CD1c-positive myeloid dendritic cell (primary cell): Measurements from ENCODE around the gene EYA2.
"Not testable (repeated sequence)": the region's sequence is repeated elsewhere in the genome, so short reads cannot be mapped to it uniquely, and the experiment has no call there.

Experiments used
- DNase-seq: peaks from one replicate; pipeline ENCODE4 v3.0.0-alpha.2; 2016; ENCODE audit errors: extremely low spot score

The EYA2 gene

GRCh38 chr20:46953596-46953995 is 59.0 kb downstream of the EYA2 start:
- no peak for DNase-seq

GRCh38 chr20:46954490-46955038 is 59.9 kb downstream of the EYA2 start:
- DNase-seq = no peak

DNA sequence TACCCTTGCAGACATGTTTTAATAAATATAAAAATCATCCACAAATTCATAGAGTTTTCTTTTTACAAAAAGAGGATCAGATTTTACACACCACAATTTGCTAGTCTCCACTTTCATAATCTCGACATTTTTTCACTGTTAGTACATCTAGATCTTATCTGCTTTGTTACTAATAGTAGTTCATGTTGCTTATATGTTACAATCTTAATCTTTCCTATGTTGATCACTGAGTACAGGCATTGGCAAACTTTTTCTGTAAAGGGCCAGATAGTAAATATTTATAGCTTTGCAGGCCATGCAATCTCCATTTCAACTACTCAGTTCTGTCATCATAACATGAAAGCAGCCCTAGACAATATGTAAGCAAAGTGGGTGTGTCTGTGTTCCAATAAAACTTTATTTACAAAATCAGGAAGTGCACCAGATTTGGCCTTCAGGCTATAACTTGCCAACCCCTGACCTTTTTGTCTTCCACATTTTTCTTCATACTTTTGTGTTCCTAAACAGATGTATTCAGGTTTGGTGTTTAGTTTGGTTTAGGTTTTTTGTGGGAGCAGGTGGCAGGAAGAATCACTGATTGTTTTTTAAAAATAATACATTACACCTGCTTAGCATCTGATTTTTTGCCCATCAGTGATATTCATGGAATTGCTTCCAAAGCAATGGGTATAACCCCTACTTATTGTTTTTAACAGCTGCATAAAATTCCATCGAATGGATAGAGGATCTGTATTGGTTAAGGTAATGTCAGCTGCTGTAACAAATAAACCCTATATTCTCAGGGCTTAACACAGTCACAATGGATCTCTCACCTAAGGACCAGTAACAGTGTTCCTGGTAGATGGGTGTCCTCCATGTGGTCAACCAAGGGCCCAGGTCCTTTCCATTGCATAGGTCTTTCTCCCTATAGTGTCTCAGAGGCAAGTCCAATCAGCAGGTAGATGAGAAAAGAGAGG is 61.2 kb downstream of the EYA2 start:
- no peak for DNase-seq

- no peak for DNase-seq
Observed at GRCh38 chr20:46959081-46959692, 64.5 kb downstream of the EYA2 start.

GRCh38 chr20:46959821-46960220 is 65.2 kb downstream of the EYA2 start:
- DNase-seq = no peak

- DNase-seq = no peak
Observed at GRCh38 chr20:46960536-46960935, 65.9 kb downstream of the EYA2 start.

DNA sequence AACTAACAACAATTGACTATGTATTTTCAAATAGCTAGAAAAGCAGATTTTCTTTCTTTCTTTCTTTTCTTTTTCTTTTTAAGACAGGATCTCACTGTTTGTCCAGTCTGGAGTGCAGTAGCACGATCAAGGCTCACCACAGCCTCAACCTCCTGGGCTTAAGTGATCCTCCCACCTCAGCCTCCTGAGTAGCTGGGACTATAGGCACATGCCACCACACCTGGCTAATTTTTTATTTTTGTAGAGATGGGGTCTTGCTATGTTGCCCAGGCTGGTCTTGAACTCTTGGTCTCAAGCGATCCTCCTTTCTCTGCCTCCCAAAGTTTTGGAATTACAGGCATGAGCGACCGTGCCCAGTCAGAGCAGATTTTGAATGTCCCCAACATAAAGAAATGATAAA is 67.3 kb downstream of the EYA2 start:
- DNase-seq = not testable (repeated sequence)

GRCh38 chr20:46962452-46963195 is 68.0 kb downstream of the EYA2 start:
- no peak for DNase-seq

DNA sequence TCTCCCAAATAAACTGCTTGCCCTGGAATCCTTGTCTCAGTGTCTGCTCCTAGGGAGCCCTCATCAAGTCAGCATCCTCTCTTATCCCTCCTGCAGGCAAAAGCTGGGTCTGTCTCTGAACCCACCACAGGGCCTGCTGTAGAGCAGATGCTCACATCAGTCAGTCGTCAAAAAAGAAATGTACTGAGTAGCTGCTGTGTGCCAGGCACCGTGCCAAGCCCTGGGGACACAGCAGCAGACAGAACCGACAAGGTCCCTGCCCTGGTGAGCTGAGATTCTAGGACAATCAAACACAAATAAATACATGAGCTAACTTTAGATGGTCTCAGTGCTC is 68.5 kb downstream of the EYA2 start:
- DNase-seq = no peak

DNA sequence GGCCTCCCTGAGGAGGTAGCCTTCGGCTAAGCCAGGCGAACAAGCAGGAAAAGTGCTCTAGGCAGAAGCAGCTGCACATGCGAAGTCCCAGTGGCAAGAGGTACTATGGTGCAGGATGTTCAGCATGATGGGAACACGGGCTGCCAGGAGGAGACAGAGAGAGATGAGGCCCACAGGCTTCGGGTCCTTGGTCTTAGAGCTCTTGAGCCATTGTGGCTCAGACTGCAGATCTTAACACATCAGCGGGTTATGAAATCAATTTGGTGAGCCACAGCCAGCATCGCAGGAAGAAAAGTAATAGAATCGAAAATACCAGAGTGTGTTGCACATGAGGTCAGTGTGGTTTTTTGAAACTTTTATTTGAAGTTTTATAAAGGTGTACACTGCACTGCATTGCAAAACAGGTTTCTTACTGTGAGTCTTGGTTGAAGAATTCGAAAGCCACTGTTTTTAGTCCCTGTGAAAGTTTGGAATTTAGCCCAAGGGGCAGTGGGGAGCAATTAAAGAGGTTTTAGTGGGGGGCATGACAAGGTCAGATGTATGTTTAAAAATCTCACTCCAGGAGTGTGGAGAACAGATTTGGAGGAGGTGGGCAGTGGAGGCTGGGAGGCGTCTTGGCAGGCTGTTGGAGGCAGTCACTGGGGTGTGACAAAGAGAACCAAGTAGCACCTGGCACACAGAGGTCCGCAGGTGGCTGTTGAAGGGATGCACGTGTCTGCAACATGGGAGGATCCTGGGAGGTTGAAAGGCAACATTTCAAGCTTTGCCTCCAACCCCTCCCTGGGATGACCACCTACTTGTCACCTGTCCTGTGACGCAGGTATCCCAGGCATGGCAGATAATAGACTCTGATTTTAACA is 69.3 kb downstream of the EYA2 start:
- no peak for DNase-seq

- no peak for DNase-seq
Observed at GRCh38 chr20:46964618-46965455, 70.2 kb downstream of the EYA2 start.

GRCh38 chr20:46965477-46965876 is 70.8 kb downstream of the EYA2 start:
- DNase-seq = no peak

DNA sequence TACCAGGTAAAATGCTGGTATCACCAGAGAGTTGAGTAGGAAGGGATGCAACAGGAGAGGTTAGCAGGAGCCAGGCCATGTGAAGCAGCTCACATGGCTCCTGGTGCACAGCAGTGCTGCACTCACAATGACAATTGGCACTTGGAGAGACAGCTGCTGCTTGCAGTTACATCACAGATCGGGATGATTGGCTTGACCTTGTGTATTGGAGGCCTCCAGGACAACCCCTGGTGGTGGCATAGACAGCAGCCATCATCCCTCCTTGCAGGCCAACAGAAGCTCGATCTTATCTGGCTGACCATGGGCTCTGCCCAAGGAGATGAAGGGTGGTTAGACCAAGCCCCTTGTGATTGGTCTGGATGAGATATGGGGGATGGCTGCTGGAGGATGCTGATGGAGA is 73.0 kb downstream of the EYA2 start:
- DNase-seq = no peak

GRCh38 chr20:46970937-46971630 is 76.4 kb downstream of the EYA2 start:
- peak; percentile 25 for DNase-seq

DNA sequence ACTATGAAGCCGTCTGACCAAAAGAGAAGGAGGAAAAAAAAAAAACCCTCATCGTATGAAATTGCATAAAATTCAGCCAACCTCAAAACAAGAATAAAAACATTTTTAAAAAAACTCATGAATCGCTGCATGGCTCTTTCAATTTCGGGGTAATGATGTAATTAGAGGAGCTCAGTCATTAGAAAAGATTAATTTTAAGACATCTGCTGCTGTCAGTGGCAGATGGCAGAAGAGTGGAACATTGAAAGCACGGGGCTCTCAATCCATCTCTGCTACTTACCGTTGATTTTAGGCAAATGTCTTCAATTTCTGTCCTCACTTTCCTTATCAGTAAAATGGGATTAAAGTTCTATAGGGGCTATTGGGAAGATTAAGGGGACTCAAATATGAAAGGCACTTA is 79.1 kb downstream of the EYA2 start:
- DNase-seq = no peak

DNA sequence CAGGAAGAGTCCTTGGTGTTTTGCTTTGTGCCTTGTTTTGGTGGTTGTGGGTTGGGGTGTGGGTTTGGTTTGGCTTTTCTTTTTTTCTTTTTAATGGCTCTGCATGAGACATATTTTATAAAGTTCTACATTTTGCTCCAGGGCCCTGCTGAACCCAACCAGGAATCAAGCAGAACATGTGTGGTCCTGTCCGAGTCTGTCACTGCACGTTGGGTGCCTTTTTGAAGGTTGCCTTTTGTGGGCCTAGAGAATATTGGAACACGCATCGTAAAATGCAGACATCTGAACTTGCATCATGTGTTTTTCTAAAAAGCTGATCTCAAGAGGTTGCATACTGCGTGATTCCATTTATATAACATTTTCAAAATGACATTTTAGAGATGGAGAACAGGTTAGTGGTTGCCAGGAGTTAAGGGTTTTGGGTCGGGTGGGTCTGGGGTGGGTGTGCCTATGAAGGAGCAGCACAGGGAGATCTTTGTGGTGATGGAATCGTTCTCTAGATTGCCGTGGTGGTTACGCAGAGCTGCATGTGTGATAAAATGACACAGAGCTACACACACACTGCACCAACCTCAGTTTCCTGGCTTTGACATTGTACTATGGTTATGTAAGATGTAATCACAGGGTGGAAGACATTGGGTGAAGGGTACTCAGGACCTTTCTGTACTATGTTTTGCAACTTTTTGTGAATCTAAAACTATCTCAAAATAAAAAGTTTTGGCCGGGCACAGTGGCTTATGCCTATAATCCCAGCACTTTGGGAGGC is 80.2 kb downstream of the EYA2 start:
- no peak for DNase-seq

- DNase-seq = no peak
Observed at GRCh38 chr20:46975976-46976375, 81.3 kb downstream of the EYA2 start.

DNA sequence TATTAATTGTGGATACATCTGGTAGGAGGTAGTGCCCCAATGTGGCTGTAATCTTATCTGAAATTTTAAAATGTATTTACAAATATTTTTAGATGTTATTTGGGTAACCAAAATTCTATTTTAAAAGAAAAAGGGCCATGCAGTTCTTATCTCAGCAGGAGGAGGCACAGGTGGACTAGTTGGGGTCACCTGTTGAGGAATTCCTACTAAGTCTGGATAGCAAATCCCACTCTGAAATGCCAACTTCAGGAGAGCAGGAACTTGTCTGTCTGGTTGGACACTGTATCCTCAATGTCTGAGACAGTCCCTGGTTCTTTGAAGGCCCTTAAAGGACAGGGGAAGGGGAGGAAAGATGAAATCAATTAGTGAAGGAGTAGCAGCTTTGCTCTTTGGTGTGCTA is 82.6 kb downstream of the EYA2 start:
- DNase-seq = no peak
